ENCODE data around the gene SMPX.

DNA sequence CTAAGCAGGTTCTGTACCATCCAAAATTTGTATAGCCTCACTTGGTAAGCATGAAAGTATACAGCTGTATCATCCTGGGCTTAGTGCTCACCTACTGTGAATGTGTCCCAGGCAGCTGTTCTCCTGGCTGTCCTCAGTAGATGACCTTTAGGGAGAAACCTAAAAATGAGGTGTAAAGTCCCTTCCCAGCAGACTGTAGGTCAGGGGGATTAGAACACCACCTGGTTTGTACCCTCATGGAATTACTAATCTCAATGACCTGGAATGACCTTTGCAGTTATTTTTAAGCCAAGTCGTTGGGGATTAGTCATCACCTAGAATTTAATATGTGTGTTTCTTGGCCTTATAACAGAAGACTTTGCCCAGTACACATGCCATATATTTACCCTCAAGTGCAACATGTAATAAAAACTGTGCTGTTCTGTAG lies 42.4 kb upstream of the SMPX start:
- TF ChIP-seq CTCF (conservative IDR thresholded peaks at IDR 0.05; ENCODE audit: low read length): no peak
- TF ChIP-seq EZH2phosphoT487 (IDR thresholded peaks at IDR 0.05; ENCODE audit: borderline replicate concordance, low read depth, low read length): no peak
